Astrocyte (in vitro differentiated cells and primary cell): Measurements from ENCODE around the gene CCDC78. TPM values are rescaled to one million over a fixed set of nuclear protein-coding genes. Genes with fewer than 3 reads are reported as not detected.

Experiments used
- DNase-seq: peaks from one replicate; pipeline ENCODE4 v3.0.0-alpha.2; 2010; ENCODE audit warnings: low read depth
- FAIRE-seq: peaks from 2 replicates; lab custom pipeline; 2011; peaks lifted over from hg19 to GRCh38; lab: Jason Lieb, UNC
- H2AFZ ChIP-seq: 2 replicates; pipeline ENCODE4 v1.6.0; 2012; ENCODE audit warnings: low read depth, low read length, inconsistent platforms
- H3K27ac ChIP-seq: 2 replicates; pipeline ENCODE4 v1.5.1; 2011; ENCODE audit warnings: low read depth, low read length, inconsistent platforms
- H3K27me3 ChIP-seq: 2 replicates; pipeline ENCODE4 v1.6.0; 2011; ENCODE audit warnings: low read length, inconsistent platforms; ENCODE audit not compliant: insufficient read depth
- H3K36me3 ChIP-seq: 2 replicates; pipeline ENCODE4 v1.5.1; 2011; ENCODE audit warnings: low read length, inconsistent platforms; ENCODE audit not compliant: insufficient read depth
- H3K4me1 ChIP-seq: 2 replicates; pipeline ENCODE4 v1.5.1; 2011; ENCODE audit warnings: low read length, inconsistent platforms; ENCODE audit not compliant: insufficient read depth
- H3K4me2 ChIP-seq: 2 replicates; pipeline ENCODE4 v1.6.0; 2012; ENCODE audit warnings: low read length, inconsistent platforms
- H3K4me3 ChIP-seq: 2 replicates; pipeline ENCODE4 v1.5.1; 2011; ENCODE audit warnings: low read depth, mild to moderate bottlenecking, low read length, inconsistent platforms; ENCODE audit not compliant: insufficient read depth
- H3K79me2 ChIP-seq: 2 replicates; pipeline ENCODE4 v1.6.0; 2012; ENCODE audit warnings: mild to moderate bottlenecking, low read length, inconsistent platforms; ENCODE audit not compliant: insufficient read depth
- H3K9ac ChIP-seq: 2 replicates; pipeline ENCODE4 v1.6.0; 2012; ENCODE audit warnings: mild to moderate bottlenecking, low read length, inconsistent platforms
- H3K9me3 ChIP-seq: 2 replicates; pipeline ENCODE4 v1.5.1; 2012; ENCODE audit warnings: low read depth, mild to moderate bottlenecking, low read length, inconsistent platforms; ENCODE audit not compliant: insufficient read depth
- H4K20me1 ChIP-seq: 2 replicates; pipeline ENCODE4 v1.6.0; 2012; ENCODE audit warnings: low read length, inconsistent platforms; ENCODE audit not compliant: insufficient read depth
- H3K27ac Mint-ChIP-seq: one replicate; pipeline ENCODE4 v1.8.0; 2021; ENCODE audit warnings: mild to moderate bottlenecking, mixed read lengths; ENCODE audit not compliant: unreplicated experiment
- H3K27me3 Mint-ChIP-seq: one replicate; pipeline ENCODE4 v1.8.0; 2021; ENCODE audit warnings: low read depth, mixed read lengths; ENCODE audit not compliant: unreplicated experiment
- H3K36me3 Mint-ChIP-seq: one replicate; pipeline ENCODE4 v1.8.0; 2021; ENCODE audit warnings: low read depth, mixed read lengths; ENCODE audit not compliant: unreplicated experiment
- H3K4me1 Mint-ChIP-seq: one replicate; pipeline ENCODE4 v1.8.0; 2021; ENCODE audit warnings: low read depth, mixed read lengths; ENCODE audit not compliant: unreplicated experiment
- H3K4me3 Mint-ChIP-seq: one replicate; pipeline ENCODE4 v1.8.0; 2021; ENCODE audit warnings: mild to moderate bottlenecking, moderate library complexity, mixed read lengths; ENCODE audit not compliant: unreplicated experiment
- H3K9me3 Mint-ChIP-seq: one replicate; pipeline ENCODE4 v1.8.0; 2021; ENCODE audit warnings: mild to moderate bottlenecking, mixed read lengths; ENCODE audit not compliant: unreplicated experiment
- EZH2 ChIP-seq: IDR thresholded peaks from 2 replicates; pipeline ENCODE4 v1.6.1; 2012; ENCODE audit warnings: mild to moderate bottlenecking, low read length, inconsistent platforms; ENCODE audit not compliant: insufficient read depth
- total RNA-seq: library from RNA; stranded (reverse); gene quantifications from 2 replicates; pipeline ENCODE4 v1.2.1, GENCODE V29; 2021
- TF ChIP-seq, protein P1 (sequence below): IDR thresholded peaks from 2 replicates; pipeline ENCODE4 v1.5.1; 2011; ENCODE audit warnings: low read depth, mild to moderate bottlenecking, inconsistent platforms, low read length, moderate library complexity; ENCODE audit not compliant: insufficient read depth

CCDC78 gene
- total RNA-seq, 1 donor from 2014 or later = 4.7 TPM

DNA sequence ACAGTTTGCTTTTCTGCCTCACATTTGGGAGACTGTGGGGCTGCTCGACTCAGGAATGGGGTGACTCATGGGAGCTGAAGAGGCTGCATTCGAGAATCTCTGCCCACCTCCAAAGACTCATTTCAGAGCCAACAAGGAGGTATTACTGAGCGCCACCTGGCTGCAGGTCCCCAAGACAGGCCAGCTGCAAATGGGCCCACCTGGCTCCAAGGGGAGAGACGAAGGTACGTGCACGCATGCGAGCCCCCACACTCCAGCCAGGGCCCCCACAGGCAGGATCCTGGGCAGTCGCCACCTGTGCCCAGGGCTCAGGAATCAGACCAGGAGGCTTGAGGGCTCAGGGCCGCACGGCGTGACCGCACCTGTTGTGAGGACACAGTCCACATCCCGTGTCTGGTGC, 6.7 kb upstream of the CCDC78 start:
- no peaks in the 10 kb centered on the region for H4K20me1 ChIP-seq
- H3K27ac Mint-ChIP-seq = no peak overlapping the region
- H3K9me3 Mint-ChIP-seq = no peaks in the 10 kb centered on the region
- peaks cover 4% of the 10 kb centered on the region for H3K36me3 ChIP-seq
- no peaks in the 10 kb centered on the region for H3K79me2 ChIP-seq
- H3K4me1 Mint-ChIP-seq = no peaks in the 10 kb centered on the region
- FAIRE-seq (no peak), DNase-seq (no peak)
- peaks cover 15% of the 10 kb centered on the region for H3K36me3 Mint-ChIP-seq
- H2AFZ ChIP-seq = no peak overlapping the region
- H3K4me3 Mint-ChIP-seq = no peak overlapping the region
- TF ChIP-seq EZH2 = no peak
- TF ChIP-seq, protein P1, sequence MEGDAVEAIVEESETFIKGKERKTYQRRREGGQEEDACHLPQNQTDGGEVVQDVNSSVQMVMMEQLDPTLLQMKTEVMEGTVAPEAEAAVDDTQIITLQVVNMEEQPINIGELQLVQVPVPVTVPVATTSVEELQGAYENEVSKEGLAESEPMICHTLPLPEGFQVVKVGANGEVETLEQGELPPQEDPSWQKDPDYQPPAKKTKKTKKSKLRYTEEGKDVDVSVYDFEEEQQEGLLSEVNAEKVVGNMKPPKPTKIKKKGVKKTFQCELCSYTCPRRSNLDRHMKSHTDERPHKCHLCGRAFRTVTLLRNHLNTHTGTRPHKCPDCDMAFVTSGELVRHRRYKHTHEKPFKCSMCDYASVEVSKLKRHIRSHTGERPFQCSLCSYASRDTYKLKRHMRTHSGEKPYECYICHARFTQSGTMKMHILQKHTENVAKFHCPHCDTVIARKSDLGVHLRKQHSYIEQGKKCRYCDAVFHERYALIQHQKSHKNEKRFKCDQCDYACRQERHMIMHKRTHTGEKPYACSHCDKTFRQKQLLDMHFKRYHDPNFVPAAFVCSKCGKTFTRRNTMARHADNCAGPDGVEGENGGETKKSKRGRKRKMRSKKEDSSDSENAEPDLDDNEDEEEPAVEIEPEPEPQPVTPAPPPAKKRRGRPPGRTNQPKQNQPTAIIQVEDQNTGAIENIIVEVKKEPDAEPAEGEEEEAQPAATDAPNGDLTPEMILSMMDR = no peak
- H3K4me3 ChIP-seq = no peak overlapping the region
- H3K27me3 ChIP-seq = no peaks in the 10 kb centered on the region
- no peaks in the 10 kb centered on the region for H3K27me3 Mint-ChIP-seq
- H3K27ac ChIP-seq = no peak overlapping the region
- H3K4me2 ChIP-seq = no peak overlapping the region
- H3K4me1 ChIP-seq = peaks cover 3% of the 10 kb centered on the region
- no peak overlapping the region for H3K9ac ChIP-seq
- H3K9me3 ChIP-seq = no peaks in the 10 kb centered on the region

DNA sequence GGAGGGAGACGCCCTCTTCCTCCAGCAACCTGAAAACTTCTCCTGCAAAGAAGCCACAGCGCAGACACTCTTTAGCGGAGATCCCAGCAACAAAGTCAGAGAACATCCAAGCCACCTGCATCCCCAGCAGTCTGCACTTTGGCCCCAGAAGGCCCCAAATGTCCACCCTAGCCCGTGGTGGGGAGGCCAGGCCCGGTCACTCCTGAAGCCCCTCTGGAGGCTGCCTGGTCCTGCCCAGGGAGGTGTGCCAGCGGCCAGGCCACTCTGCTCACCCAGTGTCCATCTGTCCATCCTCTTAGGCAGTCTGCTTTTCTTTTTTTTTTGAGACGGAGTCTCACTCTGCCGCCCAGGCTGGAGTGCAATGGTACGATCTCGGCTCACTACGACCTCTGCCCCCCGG, 6.1 kb upstream of the CCDC78 start:
- H3K4me3 ChIP-seq = no peak overlapping the region
- H3K27ac Mint-ChIP-seq = no peak overlapping the region
- TF ChIP-seq, protein P1 = no peak
- no peak for TF ChIP-seq EZH2
- H3K4me1 ChIP-seq = peaks cover 8% of the 10 kb centered on the region
- no peaks in the 10 kb centered on the region for H3K9me3 Mint-ChIP-seq
- peaks cover 4% of the 10 kb centered on the region for H3K36me3 ChIP-seq
- H3K9me3 ChIP-seq = no peaks in the 10 kb centered on the region
- H3K4me3 Mint-ChIP-seq = no peak overlapping the region
- no peaks in the 10 kb centered on the region for H4K20me1 ChIP-seq
- H3K27me3 ChIP-seq = no peaks in the 10 kb centered on the region
- DNase-seq = no peak
- H3K36me3 Mint-ChIP-seq = peaks cover 12% of the 10 kb centered on the region
- H3K9ac ChIP-seq = no peak overlapping the region
- H3K79me2 ChIP-seq = no peaks in the 10 kb centered on the region
- H3K4me1 Mint-ChIP-seq = no peaks in the 10 kb centered on the region
- H2AFZ ChIP-seq = no peak overlapping the region
- no peak for FAIRE-seq
- no peaks in the 10 kb centered on the region for H3K27me3 Mint-ChIP-seq
- no peak overlapping the region for H3K27ac ChIP-seq
- no peak overlapping the region for H3K4me2 ChIP-seq

DNA sequence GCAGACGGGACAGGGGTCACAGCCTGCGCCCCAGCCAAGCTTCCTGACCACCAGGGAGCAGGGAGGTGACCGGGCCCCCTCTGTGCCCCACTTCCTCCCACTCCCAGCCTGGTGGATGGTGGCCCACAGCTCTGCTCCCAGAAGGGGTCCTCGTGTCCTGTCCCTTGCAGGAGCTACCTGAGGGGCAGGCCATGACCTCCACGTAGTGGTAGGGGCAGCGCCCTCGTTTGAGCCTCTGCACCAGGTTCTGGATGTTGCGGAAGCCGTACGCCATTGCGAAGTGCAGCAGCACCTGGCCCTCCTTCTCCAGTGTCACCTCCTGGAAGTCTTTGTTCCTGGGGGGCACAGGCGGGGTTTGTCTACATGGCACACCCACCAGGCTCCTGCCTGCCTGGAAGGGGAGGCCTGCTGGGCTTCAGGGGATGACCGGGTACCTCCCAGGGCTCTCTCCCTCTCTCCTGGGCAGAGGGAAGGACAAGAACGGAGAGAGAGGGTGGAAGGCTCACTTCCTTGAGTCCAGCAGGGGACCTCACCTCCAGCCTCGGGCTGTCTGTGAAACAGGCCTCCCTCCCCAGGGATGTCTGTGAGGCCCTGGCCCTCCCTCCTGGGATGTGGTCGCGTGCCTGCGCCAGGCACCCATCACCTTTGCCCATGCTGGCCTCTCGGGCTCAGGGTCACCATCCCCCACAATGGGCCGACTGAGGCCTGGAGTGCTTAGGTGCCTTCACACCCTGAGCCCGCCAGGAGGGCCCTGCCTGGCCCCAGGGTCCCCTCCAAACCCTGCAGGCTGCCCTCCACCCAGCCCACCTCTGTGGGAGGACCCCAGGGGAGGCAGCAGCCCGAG, 4.6 kb upstream of the CCDC78 start:
- Histone ChIP-seq H3K27ac (no peak overlapping the region), H3K79me2 (no peaks in the 10 kb centered on the region), H3K36me3 (peaks cover 3% of the 10 kb centered on the region), H3K27me3 (no peaks in the 10 kb centered on the region), H4K20me1 (no peaks in the 10 kb centered on the region), H2AFZ (no peak overlapping the region), H3K9me3 (no peaks in the 10 kb centered on the region), H3K9ac (no peak overlapping the region), H3K4me1 (peaks cover 12% of the 10 kb centered on the region), H3K4me2 (no peak overlapping the region), H3K4me3 (no peak overlapping the region)
- no peak for DNase-seq
- no peaks in the 10 kb centered on the region for H3K9me3 Mint-ChIP-seq
- H3K4me3 Mint-ChIP-seq = no peak overlapping the region
- no peaks in the 10 kb centered on the region for H3K4me1 Mint-ChIP-seq
- H3K27me3 Mint-ChIP-seq = no peaks in the 10 kb centered on the region
- no peak for FAIRE-seq
- peaks cover 8% of the 10 kb centered on the region for H3K36me3 Mint-ChIP-seq
- no peak overlapping the region for H3K27ac Mint-ChIP-seq
- TF ChIP-seq, protein P1 = no peak
